HG02981 (cell line): ENCODE measurements around the gene ANKRD60.

ENCODE experiments used
- ATAC-seq: cut with Tn5 transposase; IDR thresholded peaks from one replicate; pipeline ENCODE4 v1.9.1; 2021; ENCODE audit warnings: mild to moderate bottlenecking, moderate library complexity; ENCODE audit not compliant: unreplicated experiment

The ANKRD60 gene

DNA sequence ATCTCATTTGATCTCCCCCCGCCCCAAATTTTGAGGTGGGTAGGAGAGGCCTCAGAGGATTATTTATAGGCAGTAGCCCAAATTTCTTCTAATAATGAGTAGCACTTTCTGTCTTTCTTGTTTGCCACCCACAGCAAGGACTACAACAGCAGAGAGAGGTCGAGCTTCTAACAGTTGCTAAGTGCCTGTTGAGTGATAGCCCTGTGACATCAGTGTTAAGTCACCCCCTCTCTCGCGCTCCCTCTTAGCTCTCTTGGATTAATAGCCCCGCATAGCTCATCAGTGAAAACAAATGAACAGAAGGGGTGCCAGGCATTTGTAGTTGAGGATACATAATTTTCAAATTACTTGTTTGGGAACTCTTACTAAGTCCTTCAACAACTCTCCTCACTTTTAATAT, 3.5 kb downstream of the ANKRD60 start:
- ATAC-seq, result no peak

GRCh38 chr20:58224097-58224496, 4.4 kb downstream of the ANKRD60 start:
- ATAC-seq, result no peak

DNA sequence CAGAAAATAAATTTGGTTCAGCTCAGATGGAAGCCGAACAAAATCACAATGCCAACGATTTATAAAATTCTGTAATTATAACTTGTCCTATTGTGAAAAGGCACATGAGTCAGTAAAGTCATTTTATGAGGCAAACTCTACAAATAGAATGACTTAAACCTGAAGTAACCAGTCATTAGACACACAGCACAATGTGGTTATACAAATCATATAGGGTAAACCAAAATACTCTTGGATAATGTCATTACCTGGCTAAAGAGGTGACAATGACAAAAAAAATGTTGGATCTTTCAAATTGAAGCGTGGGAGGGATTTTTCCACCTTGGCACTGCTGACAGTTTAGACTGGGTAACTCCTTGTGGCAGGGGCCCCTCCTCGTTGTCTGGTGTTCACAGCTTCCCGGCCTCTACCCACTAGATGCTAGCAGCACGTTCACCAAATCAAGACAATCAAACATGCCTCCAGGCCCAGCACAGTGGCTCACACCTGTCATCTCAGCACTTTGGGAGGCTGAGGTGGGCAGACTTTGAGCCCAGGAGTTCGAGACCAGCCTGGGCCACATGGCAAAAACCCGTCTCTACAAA, 5.0 kb downstream of the ANKRD60 start:
- ATAC-seq, result no peak

DNA sequence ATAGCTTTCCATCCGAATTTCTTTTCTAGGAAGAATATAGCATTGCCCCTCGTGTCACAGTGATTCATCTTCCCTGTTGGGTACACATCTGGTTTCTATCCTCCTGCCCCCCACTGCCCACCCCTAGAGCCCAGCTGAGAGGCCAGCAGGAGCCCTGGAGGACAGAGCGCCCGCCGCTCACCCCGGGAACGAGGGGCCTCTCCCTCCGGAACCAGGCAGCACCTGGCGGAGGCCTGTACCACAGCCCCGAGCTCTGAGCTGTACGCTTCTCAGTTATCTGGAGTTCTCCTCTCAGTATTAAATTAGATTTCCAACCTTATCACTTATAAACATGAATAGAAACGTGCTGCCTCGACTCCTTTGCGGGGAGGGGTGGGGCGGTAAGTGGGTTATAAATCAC, 6.0 kb downstream of the ANKRD60 start:
- ATAC-seq, result no peak

GRCh38 chr20:58219342-58219700, 9.1 kb downstream of the ANKRD60 start:
- no peak for ATAC-seq

DNA sequence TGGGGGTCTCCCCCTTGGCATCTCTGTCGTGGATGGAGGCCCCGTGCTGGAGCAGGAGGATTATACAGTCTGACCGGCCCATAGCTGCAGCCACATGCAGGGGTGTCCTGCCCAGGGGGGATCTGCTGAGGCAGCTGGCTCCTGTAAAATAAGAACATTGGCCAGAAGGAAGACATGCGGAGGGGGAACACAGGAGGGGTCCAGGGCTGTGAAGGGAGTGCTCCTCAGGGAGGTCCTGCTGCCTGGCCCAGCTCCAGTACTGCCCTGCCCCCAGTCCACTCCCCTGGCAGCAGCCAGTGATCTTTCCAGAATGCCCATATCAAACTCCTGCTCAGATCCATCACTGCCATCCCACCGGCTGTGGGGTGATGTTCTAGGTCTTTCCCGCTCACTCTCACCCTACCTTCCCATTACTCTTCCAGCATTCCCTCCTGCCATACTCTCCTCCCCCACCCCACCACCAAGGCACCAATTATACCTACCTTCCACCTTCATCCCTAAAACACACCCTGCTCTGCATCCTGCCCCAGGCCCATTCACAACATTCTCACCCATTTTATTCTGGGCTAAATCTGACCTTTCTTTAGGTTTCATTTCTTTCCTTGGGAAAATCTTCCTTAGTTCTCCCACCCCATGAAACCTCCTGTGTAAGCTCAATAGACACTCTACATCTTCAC, 9.7 kb downstream of the ANKRD60 start:
- ATAC-seq, result no peak

DNA sequence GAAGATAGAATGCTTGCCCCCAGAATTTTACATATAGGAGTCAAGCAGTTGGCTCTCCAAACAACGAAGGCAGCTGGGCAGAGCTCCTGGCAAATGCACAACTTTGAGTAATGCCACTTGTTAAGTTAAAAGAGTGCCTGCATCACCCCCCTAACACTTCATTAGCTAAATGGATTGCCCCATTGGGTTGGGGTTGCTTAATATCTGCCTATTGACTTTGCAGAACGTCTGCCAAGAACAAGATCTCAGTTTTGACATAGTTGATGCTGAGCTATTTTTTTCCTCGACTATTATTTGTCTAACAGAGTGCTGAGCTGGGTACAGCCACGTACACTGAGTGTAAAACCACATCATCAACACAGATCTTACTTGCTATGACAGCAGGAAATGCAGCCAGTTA, 12.1 kb downstream of the ANKRD60 start:
- no peak for ATAC-seq

DNA sequence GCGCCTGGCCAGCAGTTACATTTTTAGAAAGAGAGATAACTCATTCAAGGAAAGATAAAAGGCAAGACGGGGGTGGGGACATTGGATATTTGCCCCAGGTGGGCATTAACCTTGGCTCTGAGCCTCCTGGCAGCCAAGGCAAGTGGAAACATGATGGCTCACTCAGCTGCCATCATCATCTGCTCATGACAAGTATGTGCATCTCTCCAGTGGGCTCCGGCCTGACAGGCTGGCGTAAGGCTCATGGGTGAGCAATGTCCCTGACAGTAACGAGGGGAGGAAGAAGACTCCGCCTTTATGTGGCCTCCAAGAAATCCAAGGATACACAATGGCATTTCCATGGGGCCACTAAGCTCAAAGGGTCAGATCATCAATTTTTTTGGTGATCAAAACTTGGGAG, 13.3 kb downstream of the ANKRD60 start:
- ATAC-seq, result no peak

DNA sequence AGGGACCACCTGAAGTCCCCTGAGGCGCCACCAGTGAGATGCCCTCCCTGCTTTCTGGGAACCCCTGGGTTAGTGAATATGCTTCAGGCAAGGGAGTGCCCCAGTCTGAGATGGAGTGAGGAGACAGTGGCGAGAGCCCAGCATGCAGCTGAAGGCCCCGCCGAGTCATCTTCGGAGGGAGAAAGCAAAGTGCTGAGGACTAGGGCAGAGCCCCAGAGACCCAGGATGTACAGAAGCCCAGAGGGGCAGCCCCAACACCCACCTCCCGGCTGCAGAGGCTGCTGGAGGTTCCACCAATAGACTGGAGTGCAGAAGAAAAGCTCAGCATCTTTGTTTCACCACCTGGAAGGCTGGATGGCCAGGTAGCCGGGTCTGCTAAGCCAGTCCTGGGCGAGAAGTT, 14.1 kb downstream of the ANKRD60 start:
- no peak for ATAC-seq

GRCh38 chr20:58213716-58214115, 14.7 kb downstream of the ANKRD60 start:
- ATAC-seq, result no peak

- ATAC-seq, result no peak
These were observed 15.3 kb downstream of the ANKRD60 start for GRCh38 chr20:58213121-58213520.

DNA sequence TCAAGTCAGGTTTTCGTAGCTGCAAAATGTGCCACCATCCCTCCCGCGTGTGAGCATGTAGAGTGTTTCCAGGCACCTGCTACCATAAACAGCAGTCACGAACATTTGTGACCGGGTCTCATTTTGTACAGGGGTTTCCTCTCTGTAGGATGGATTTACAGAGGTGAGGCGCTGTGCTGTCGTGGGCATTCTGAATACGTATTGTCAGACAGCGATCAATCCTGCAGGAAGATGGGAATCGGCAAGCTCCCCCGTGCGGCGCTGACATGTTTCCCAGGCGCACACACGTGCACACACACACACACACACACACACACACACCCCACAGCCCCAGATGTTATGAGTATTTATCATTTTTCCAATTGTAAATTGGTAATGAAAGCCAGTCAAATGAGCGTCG, 15.8 kb downstream of the ANKRD60 start:
- no peak for ATAC-seq

DNA sequence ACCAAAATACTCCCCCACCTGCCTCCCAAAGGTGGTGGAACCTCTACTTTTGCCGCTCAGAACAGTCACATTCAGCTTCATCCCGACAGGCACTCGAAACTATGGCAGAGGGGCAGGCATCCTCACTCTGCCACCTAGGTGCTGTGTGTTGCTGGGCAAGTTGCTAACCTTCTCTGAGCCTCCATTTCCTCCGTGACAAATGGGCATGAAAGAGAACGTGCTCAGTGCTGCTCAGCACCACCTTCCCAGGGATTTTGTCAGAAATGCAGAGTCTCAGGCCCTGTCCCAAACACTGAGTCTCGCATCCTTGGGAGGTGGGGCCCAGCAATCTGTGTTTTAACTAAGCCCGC, 18.1 kb downstream of the ANKRD60 start:
- no peak for ATAC-seq

DNA sequence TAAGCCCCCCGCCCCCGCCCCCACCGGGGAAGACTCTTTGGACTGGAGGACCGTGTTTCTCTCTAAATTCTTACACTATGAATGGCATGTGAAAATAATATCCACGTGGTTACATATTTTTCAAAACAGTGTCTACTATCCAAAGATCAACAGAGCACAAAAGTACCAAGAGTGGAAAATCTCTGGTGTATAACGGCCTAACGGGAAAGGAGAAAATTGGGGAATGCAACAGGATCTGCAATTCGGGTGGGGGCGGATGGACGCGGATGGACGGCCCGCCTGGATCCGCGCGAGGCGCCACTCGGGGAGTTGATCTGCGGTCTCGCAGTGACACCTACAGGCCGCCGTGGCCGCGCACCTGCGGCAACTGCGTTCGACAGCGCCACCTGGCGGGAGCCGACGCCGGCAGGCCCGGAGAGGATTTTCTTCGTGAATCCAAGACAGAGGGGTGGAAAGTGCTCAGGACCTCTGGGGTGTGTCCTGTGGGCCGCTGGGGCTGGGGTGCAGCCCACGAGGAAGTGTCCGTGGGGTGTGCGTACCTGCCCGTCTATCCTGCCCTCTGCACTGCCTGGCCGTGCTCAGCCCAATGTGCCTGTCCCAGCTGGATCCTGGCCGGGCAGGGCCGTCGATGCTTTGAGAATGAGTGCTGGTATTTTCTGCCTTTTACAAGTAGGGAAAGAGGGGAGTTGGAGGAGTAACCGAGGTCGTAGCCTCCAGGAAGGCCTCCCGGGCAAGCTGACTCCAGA, 18.6 kb downstream of the ANKRD60 start:
- no peak for ATAC-seq

DNA sequence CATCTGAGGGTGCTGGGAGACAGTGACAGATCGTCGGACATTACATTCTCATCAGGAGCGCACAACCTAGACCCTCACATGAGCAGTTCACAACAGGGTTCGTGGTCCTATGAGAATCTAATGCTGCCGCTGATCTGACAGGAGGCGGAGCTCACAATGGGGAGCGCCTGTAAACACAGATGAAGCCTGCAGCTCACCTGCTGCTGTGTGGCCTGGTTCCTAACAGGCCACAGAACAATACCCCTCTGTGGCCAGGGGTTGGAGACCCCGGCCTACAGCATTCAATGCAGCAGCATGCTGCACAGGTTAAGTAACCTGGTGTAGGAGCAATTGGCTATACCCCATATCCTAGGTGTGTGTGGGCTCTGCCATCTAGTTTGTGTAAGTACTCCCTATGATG, 19.5 kb downstream of the ANKRD60 start:
- no peak for ATAC-seq

GRCh38 chr20:58205850-58206249, 22.6 kb downstream of the ANKRD60 start:
- no peak for ATAC-seq

GRCh38 chr20:58202044-58202443, 26.4 kb downstream of the ANKRD60 start:
- ATAC-seq, result no peak

- no peak for ATAC-seq
These were observed 26.8 kb downstream of the ANKRD60 start for GRCh38 chr20:58201616-58202015.

DNA sequence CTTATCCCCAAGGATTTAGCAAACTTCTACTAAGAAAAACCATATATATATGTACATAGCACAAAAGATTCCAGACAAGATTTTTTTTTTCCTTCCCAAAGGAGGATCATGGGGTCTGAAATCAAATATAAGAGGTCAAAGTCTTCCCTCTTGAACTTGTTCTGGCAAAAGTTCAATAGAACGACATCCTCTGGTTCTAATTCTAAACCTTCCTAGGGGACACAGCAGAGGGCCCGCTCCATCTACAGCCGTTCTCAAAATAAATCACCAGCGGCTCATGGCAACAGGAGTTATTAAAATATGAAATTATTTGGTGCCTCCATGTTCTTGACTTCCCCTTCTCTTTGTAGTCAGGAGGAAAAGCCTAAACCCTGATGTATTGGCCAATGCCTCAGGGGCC, 29.0 kb downstream of the ANKRD60 start:
- ATAC-seq, result no peak

GRCh38 chr20:58198901-58199355, 29.5 kb downstream of the ANKRD60 start:
- no peak for ATAC-seq

GRCh38 chr20:58198384-58198783, 30.1 kb downstream of the ANKRD60 start:
- no peak for ATAC-seq

- ATAC-seq, result no peak
These were observed 31.3 kb downstream of the ANKRD60 start for GRCh38 chr20:58197185-58197469.
